Progenitor cell of endocrine pancreas (in vitro differentiated cells): Measurements from ENCODE around the gene GRB7. TPM values are rescaled to one million over a fixed set of nuclear protein-coding genes. Genes with fewer than 3 reads are reported as not detected.

Experiments
- DNase-seq: peaks from one replicate; pipeline ENCODE4 v3.0.0; 2021; ENCODE audit warnings: low spot score; ENCODE audit not compliant: unreplicated experiment
- H3K27ac Mint-ChIP-seq: 2 replicates; pipeline ENCODE4 v1.8.0; 2021; ENCODE audit warnings: mild to moderate bottlenecking, moderate library complexity, mixed read lengths
- H3K27me3 Mint-ChIP-seq: 2 replicates; pipeline ENCODE4 v1.8.0; 2021; ENCODE audit warnings: mixed read lengths
- H3K36me3 Mint-ChIP-seq: 2 replicates; pipeline ENCODE4 v1.8.0; 2022; ENCODE audit warnings: mixed read lengths; ENCODE audit not compliant: insufficient read depth
- H3K4me1 Mint-ChIP-seq: 2 replicates; pipeline ENCODE4 v1.8.0; 2021; ENCODE audit warnings: low read depth, mixed read lengths
- H3K4me3 Mint-ChIP-seq: 2 replicates; pipeline ENCODE4 v1.8.0; 2021; ENCODE audit warnings: low read depth, mild to moderate bottlenecking, moderate library complexity, mixed read lengths
- H3K9me3 Mint-ChIP-seq: 2 replicates; pipeline ENCODE4 v1.8.0; 2021; ENCODE audit warnings: low read depth, mixed read lengths
- total RNA-seq: library from RNA; stranded (reverse); gene quantifications from 2 replicates; pipeline ENCODE4 v1.2.1, GENCODE V29; 2021
- TF ChIP-seq, protein P1 (sequence below): fragments of 200-600 bp; sonication (generic); IDR thresholded peaks from one replicate; pipeline ENCODE4 v1.5.0; 2021; ENCODE audit warnings: antibody characterized with exemption, mild to moderate bottlenecking; ENCODE audit not compliant: unreplicated experiment

The GRB7 gene
- total RNA-seq, 1 donor from 2014 or later, result 29.9 TPM

- no peak overlapping the region for H3K4me3 Mint-ChIP-seq
Measured at GRCh38 chr17:39782980-39783379, 45.2 kb downstream of the GRB7 start.

GRCh38 chr17:39787041-39787440 lies 49.3 kb downstream of the GRB7 start:
- H3K4me3 Mint-ChIP-seq, result no peak overlapping the region
- H3K27me3 Mint-ChIP-seq, result peaks cover 10% of the 10 kb centered on the region
- peaks cover 3% of the 10 kb centered on the region for H3K9me3 Mint-ChIP-seq
- no peak overlapping the region for H3K27ac Mint-ChIP-seq
- H3K4me1 Mint-ChIP-seq, result peaks cover 10% of the 10 kb centered on the region
- no peaks in the 10 kb centered on the region for H3K36me3 Mint-ChIP-seq
- DNase-seq, result no peak
- TF ChIP-seq, protein P1, sequence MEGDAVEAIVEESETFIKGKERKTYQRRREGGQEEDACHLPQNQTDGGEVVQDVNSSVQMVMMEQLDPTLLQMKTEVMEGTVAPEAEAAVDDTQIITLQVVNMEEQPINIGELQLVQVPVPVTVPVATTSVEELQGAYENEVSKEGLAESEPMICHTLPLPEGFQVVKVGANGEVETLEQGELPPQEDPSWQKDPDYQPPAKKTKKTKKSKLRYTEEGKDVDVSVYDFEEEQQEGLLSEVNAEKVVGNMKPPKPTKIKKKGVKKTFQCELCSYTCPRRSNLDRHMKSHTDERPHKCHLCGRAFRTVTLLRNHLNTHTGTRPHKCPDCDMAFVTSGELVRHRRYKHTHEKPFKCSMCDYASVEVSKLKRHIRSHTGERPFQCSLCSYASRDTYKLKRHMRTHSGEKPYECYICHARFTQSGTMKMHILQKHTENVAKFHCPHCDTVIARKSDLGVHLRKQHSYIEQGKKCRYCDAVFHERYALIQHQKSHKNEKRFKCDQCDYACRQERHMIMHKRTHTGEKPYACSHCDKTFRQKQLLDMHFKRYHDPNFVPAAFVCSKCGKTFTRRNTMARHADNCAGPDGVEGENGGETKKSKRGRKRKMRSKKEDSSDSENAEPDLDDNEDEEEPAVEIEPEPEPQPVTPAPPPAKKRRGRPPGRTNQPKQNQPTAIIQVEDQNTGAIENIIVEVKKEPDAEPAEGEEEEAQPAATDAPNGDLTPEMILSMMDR, result no peak

More at GRCh38 chr17:39782980-39783379, 45.2 kb downstream of the GRB7 start:
- DNase-seq, result no peak
- Mint-ChIP-seq H3K36me3 (no peaks in the 10 kb centered on the region), H3K9me3 (peaks cover 3% of the 10 kb centered on the region), H3K27ac (no peak overlapping the region), H3K4me1 (peaks cover 17% of the 10 kb centered on the region), H3K27me3 (peaks cover 6% of the 10 kb centered on the region)
- TF ChIP-seq, protein P1, result no peak

- no peak overlapping the region for H3K27ac Mint-ChIP-seq
- TF ChIP-seq, protein P1, result no peak
- H3K27me3 Mint-ChIP-seq, result peaks cover 15% of the 10 kb centered on the region
- H3K9me3 Mint-ChIP-seq, result peaks cover 2% of the 10 kb centered on the region
- no peak overlapping the region for H3K4me3 Mint-ChIP-seq
- H3K4me1 Mint-ChIP-seq, result peaks cover 2% of the 10 kb centered on the region
- no peak for DNase-seq
- H3K36me3 Mint-ChIP-seq, result no peaks in the 10 kb centered on the region
Measured at GRCh38 chr17:39787743-39788484, 50.2 kb downstream of the GRB7 start.

- H3K36me3 Mint-ChIP-seq, result no peaks in the 10 kb centered on the region
- TF ChIP-seq, protein P1, result no peak
- peaks cover 16% of the 10 kb centered on the region for H3K27me3 Mint-ChIP-seq
- no peak overlapping the region for H3K4me3 Mint-ChIP-seq
- DNase-seq, result no peak
- H3K27ac Mint-ChIP-seq, result no peak overlapping the region
- H3K9me3 Mint-ChIP-seq, result no peaks in the 10 kb centered on the region
- no peaks in the 10 kb centered on the region for H3K4me1 Mint-ChIP-seq
Measured at GRCh38 chr17:39791111-39791992, 53.6 kb downstream of the GRB7 start.

DNA sequence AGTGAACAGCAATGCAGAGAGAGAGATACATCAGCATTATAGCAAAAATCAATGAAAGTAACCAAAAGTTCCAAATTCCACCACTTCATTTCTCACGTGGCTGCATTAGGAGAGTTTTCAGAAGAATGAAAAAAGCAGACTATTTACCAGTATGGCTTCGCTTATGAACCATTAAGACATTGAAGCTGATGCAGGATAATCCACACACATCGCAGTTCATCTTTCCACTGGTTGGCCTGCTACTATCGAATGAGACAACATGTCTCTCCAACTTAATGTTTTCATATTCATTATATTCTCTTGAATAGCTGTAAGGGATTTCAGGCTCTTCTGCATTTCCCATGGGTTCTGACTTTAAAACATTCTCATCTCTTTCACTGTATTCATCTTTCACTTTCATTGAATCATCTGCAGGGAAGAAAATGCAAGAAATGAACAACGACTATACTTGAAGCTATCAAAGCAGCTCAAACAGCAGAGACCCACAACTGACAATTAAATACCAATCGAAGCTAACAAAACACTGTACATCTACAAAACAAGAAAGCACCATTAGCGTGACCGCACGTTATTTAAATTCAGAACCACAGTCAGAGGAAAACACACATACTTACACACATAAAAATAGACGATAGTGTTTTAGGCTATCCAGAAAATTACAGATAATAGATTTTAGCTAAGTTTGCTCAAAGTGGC lies 54.9 kb downstream of the GRB7 start:
- no peaks in the 10 kb centered on the region for H3K9me3 Mint-ChIP-seq
- H3K4me1 Mint-ChIP-seq, result no peaks in the 10 kb centered on the region
- H3K4me3 Mint-ChIP-seq, result no peak overlapping the region
- peaks cover 20% of the 10 kb centered on the region for H3K27me3 Mint-ChIP-seq
- TF ChIP-seq, protein P1, result no peak
- no peak overlapping the region for H3K27ac Mint-ChIP-seq
- DNase-seq, result no peak
- no peaks in the 10 kb centered on the region for H3K36me3 Mint-ChIP-seq
